ENCODE measurements around the gene NOD2.

GRCh38 chr16:50756473-50756872 lies 63.1 kb downstream of the NOD2 start:
- no peak for TF ChIP-seq GATA2 (IDR thresholded peaks at IDR 0.05; ENCODE audit: low read depth, low read length)
- TF ChIP-seq GATA3 (IDR thresholded peaks at IDR 0.05; ENCODE audit: low read depth, low read length) = no peak

All from SH-SY5Y (cell line).